ENCODE results near the gene RNASE9. TPM values are rescaled to one million over a fixed set of nuclear protein-coding genes. Genes with fewer than 3 reads are reported as not detected.
"Not testable (repeated sequence)": the region's sequence is repeated elsewhere in the genome, so short reads cannot be mapped to it uniquely, and the experiment has no call there.

RNASE9 gene
- total RNA-seq, 1 donor from 2014 or later, result not detected

GRCh38 chr14:20578784-20579502 lies 18.1 kb upstream of the RNASE9 start:
- no peak for DNase-seq (ENCODE audit: low spot score in 2 of 2)
- FAIRE-seq, result no peak

GRCh38 chr14:20578325-20578724 lies 17.5 kb upstream of the RNASE9 start:
- DNase-seq (ENCODE audit: low spot score in 2 of 2) (no peak), FAIRE-seq (no peak)

GRCh38 chr14:20572382-20572990 lies 11.6 kb upstream of the RNASE9 start:
- not testable (repeated sequence) for DNase-seq (ENCODE audit: low spot score in 2 of 2); FAIRE-seq

GRCh38 chr14:20570720-20571119 lies 9.9 kb upstream of the RNASE9 start:
- not testable (repeated sequence) for DNase-seq (ENCODE audit: low spot score in 2 of 2); FAIRE-seq

GRCh38 chr14:20569865-20570264 lies 9.0 kb upstream of the RNASE9 start:
- DNase-seq (ENCODE audit: low spot score in 2 of 2); FAIRE-seq: not testable (repeated sequence)

- DNase-seq (ENCODE audit: low spot score in 2 of 2) (no peak), FAIRE-seq (no peak)
These were observed 8.2 kb upstream of the RNASE9 start for GRCh38 chr14:20569066-20569465.

- no peak for FAIRE-seq
These were observed 7.5 kb upstream of the RNASE9 start for GRCh38 chr14:20568393-20568792.

GRCh38 chr14:20567199-20567598 lies 6.4 kb upstream of the RNASE9 start:
- not testable (repeated sequence) for FAIRE-seq; DNase-seq (ENCODE audit: low spot score in 2 of 2)

More at GRCh38 chr14:20568393-20568792, 7.5 kb upstream of the RNASE9 start:
- no peak for DNase-seq (ENCODE audit: low spot score in 2 of 2)

GRCh38 chr14:20564501-20564997 lies 3.7 kb upstream of the RNASE9 start:
- DNase-seq (ENCODE audit: low spot score in 2 of 2) (no peak), FAIRE-seq (no peak)

GRCh38 chr14:20563971-20564370 lies 3.1 kb upstream of the RNASE9 start:
- DNase-seq (ENCODE audit: low spot score in 2 of 2), result no peak
- no peak for FAIRE-seq

- DNase-seq (ENCODE audit: low spot score in 2 of 2) (no peak), FAIRE-seq (no peak)
These were observed 1.4 kb downstream of the RNASE9 start for GRCh38 chr14:20559461-20559904.

- no peak for FAIRE-seq
- no peak for DNase-seq (ENCODE audit: low spot score in 2 of 2)
These were observed 3.7 kb downstream of the RNASE9 start for GRCh38 chr14:20557212-20557542.

GRCh38 chr14:20556500-20557211 lies 4.2 kb downstream of the RNASE9 start:
- FAIRE-seq (no peak), DNase-seq (ENCODE audit: low spot score in 2 of 2) (no peak)

GRCh38 chr14:20555845-20556244 lies 5.0 kb downstream of the RNASE9 start:
- no peak for DNase-seq (ENCODE audit: low spot score in 2 of 2)
- FAIRE-seq, result no peak

- FAIRE-seq (no peak), DNase-seq (ENCODE audit: low spot score in 2 of 2) (no peak)
These were observed 7.8 kb downstream of the RNASE9 start for GRCh38 chr14:20553024-20553423.

- FAIRE-seq, result no peak
- DNase-seq (ENCODE audit: low spot score in 2 of 2), result no peak
These were observed 9.2 kb downstream of the RNASE9 start for GRCh38 chr14:20551606-20552005.

GRCh38 chr14:20550926-20551325 lies 9.9 kb downstream of the RNASE9 start:
- DNase-seq (ENCODE audit: low spot score in 2 of 2), result no peak
- no peak for FAIRE-seq

GRCh38 chr14:20548414-20549158 lies 12.3 kb downstream of the RNASE9 start:
- no peak for FAIRE-seq

GRCh38 chr14:20546877-20547276 lies 14.0 kb downstream of the RNASE9 start:
- DNase-seq (ENCODE audit: low spot score in 2 of 2), result no peak
- no peak for FAIRE-seq

More at GRCh38 chr14:20548414-20549158, 12.3 kb downstream of the RNASE9 start:
- no peak for DNase-seq (ENCODE audit: low spot score in 2 of 2)

GRCh38 chr14:20539906-20540305 lies 20.9 kb downstream of the RNASE9 start:
- DNase-seq (ENCODE audit: low spot score in 2 of 2), result no peak
- no peak for FAIRE-seq

Measured in frontal cortex (tissue), 4 donors.